Measurements from ENCODE around the gene UBE2D3.

UBE2D3 gene

GRCh38 chr4:102826890-102827673, at the start of gene UBE2D3:
UBE2D3 (minus strand) TSS chr4:102827551; CDS start chr4:102826508, 1,043 bp downstream.
- peak within 1 kb of the TSS; percentile 99 for H3K27ac ChIP-seq
- TF ChIP-seq CTCF (conservative IDR thresholded peaks at IDR 0.05) (peak; percentile 15), ZFX (IDR thresholded peaks at IDR 0.05) (peak; percentile 68)

GRCh38 chr4:102871772-102872171, 44.4 kb upstream of the UBE2D3 start:
- H3K27ac ChIP-seq, result no peak overlapping the region
- no peak for TF ChIP-seq ZFX (IDR thresholded peaks at IDR 0.05)
- no peak for TF ChIP-seq CTCF (conservative IDR thresholded peaks at IDR 0.05)

GRCh38 chr4:102869569-102870197, 42.3 kb upstream of the UBE2D3 start:
- peak overlapping the region; percentile 84 for H3K27ac ChIP-seq
- no peak for TF ChIP-seq ZFX (IDR thresholded peaks at IDR 0.05)
- TF ChIP-seq CTCF (conservative IDR thresholded peaks at IDR 0.05), result no peak

- peak within 1 kb of the TSS; percentile 84 for H3K27ac ChIP-seq
- TF ChIP-seq ZFX (IDR thresholded peaks at IDR 0.05) (no peak; the same call in none of the 2 replicates), CTCF (conservative IDR thresholded peaks at IDR 0.05) (no peak)
These were observed 41.6 kb upstream of the UBE2D3 start, which contains the start of gene CISD2 for GRCh38 chr4:102868781-102869568. CISD2 (plus strand) TSS chr4:102868992; CDS start chr4:102869085, 93 bp downstream.

GRCh38 chr4:102868153-102868780, 40.9 kb upstream of the UBE2D3 start:
- H3K27ac ChIP-seq, result peak overlapping the region; percentile 84

More at GRCh38 chr4:102868153-102868780, 40.9 kb upstream of the UBE2D3 start:
- TF ChIP-seq CTCF (conservative IDR thresholded peaks at IDR 0.05), result no peak
- no peak; the same call in 1 of the 2 replicates for TF ChIP-seq ZFX (IDR thresholded peaks at IDR 0.05)
